GM19463 (cell line): ENCODE data around the gene DNAJA2.

Experiments
- ATAC-seq: cut with Tn5 transposase; IDR thresholded peaks from one replicate; pipeline ENCODE4 v1.9.1; 2021; ENCODE audit warnings: mild to moderate bottlenecking, moderate library complexity; ENCODE audit not compliant: unreplicated experiment

The DNAJA2 gene

GRCh38 chr16:46906360-46907060, 67.0 kb downstream of the DNAJA2 start:
- ATAC-seq: no peak
